Hematopoietic multipotent progenitor cell treated with erythropoietin and hydrocortisone succinate and interleukin-3 and kit ligand, for 17 days (in vitro differentiated cells): ENCODE data around the gene MX1.
"Not testable (repeated sequence)": the region's sequence is repeated elsewhere in the genome, so short reads cannot be mapped to it uniquely, and the experiment has no call there.

ENCODE experiments used
- DNase-seq: peaks from one replicate; pipeline ENCODE4 v3.0.0-alpha.2; 2015; ENCODE audit warnings: low spot score

The MX1 gene

DNA sequence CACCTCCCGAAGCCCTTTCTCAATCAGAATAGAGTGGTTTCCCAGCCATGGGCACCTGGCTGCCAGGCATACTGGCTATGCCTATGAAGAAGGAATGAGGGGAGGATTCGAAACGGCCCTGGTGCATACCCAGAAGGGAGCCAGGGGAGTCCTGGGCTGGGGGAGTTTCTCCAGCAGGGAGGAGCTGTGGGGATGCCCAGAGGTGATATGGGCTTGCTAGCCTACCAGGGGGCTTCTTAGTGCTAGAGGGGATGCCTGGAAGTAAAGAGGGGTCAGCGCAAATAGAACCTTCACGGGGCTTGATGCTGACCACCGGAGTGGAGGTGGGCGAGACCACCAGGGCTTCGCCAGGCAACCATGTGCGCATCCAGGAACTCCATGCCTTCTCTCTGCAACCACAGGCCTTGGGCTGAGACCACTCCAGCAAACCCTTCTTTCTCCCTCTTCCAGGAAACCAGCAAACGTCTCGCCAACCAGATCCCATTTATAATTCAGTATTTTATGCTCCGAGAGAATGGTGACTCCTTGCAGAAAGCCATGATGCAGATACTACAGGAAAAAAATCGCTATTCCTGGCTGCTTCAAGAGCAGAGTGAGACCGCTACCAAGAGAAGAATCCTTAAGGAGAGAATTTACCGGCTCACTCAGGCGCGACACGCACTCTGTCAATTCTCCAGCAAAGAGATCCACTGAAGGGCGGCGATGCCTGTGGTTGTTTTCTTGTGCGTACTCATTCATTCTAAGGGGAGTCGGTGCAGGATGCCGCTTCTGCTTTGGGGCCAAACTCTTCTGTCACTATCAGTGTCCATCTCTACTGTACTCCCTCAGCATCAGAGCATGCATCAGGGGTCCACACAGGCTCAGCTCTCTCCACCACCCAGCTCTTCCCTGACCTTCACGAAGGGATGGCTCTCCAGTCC is 18.2 kb upstream of the MX1 start:
- no peak for DNase-seq

DNA sequence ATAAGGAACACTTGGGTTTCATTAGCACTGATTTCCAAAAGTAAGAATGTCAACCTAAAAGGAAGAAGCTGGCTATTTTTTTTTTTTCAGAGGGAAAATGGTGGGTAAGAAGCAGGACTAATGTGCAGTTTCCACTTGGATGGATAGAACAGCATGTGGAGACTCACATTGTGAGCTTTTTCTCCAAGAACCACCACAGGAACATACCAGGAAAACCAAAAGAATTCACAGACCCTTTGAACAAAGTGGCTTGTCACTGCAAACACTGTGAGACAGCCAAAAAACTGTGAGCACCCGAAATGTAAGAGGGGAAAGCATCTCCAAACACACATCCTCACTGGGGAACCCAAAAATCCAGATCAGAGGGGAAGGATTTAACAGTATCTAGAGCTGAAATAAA is 15.7 kb upstream of the MX1 start:
- no peak for DNase-seq

DNA sequence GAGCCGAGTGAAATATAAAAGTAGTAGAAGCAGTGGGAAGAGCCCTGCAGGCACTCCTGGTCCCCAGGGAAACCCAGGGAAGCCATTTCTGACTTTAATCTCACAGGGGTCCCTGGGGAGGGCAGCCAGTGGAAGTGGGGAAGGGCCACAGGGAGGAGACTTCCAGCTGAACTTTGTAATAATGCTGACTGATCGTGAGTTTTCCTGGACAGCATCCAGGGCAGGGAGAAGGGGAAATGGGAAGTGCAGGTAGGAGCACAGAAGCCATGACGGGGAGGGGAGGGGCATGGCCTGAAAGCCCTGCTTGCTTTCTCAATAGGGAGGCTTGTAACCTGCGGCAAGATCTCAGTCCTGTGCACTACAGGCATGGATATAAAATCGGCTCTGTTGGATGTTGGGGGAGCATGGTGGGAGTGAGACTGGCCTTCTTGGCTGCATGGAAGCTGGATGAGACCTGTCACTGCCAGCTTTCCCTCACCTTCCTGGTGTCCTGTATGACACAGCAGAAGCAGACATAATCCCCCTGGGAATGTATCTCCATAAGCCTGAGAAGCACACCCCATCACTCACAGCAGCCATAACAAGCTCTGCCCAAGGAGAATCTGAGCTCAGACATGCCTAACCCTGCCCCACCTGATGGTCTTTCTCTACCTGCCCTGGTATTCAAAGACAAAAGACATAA is 15.1 kb upstream of the MX1 start:
- DNase-seq = no peak

DNA sequence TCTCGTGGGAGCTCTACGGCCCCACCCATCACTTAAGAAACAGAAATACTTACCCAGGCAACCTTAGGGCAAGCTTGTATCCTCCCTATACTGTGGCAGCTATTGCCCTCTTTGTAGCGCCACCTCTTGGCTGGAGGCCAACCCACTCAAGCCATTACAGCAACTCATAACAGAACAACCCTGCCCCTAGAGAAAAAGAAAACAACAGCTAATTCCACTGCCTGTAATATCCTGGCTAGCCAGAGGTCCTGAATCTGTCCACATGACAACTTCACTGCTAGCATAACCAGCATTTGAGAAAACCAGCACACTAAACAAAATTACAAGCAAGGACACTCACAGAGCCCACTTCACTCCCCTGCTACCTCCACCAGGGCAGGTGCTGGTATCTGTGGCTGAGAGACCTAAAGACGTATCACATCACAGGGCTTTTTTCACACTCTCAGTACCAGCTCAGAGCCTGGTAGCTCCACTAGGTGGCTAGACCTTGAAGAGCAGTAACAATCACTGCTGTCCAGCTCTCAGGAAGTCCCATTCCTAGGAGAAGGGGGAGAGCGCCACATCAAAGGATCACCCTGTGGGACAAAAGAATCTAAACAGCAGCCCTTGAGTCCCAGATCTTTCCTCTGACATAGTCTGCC is 14.5 kb upstream of the MX1 start:
- no peak for DNase-seq

DNA sequence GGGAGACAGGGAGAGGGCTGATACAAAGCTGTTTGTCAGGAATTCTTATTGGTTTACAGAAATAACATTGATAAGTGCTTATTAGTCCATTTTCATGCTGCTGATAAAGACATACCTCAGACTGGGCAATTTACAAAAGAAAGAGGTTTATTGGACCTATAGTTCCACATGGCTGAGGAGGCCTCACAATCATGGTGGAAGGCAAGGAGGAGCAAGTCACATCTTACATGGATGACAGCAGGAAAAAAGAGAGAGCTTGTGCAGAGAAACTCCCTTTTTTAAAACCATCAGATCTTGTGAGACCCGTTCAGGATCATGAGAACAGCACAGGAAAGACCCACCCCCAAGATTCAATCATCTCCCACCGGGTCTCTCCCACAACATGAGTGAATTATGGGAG is 8.5 kb upstream of the MX1 start:
- not testable (repeated sequence) for DNase-seq

DNA sequence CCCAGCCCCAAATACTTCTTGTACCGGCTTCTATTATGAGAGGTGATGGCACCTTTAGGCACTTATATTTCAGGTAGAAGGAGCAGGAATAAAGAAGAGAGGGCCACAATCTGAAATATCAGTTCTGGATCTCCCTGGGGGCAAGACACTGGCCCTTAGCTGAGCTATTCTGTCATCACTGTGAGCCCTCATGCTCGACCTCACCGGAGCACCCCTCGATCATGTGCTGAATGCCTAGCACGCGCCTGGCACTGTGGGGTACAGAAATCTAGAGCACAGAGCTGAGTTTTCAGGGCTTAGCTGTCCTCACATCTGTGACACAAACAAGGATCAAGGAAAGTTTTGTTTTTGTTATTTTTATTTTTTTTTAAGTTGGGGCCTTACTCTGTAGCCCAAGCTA is 7.6 kb upstream of the MX1 start:
- DNase-seq = no peak

DNA sequence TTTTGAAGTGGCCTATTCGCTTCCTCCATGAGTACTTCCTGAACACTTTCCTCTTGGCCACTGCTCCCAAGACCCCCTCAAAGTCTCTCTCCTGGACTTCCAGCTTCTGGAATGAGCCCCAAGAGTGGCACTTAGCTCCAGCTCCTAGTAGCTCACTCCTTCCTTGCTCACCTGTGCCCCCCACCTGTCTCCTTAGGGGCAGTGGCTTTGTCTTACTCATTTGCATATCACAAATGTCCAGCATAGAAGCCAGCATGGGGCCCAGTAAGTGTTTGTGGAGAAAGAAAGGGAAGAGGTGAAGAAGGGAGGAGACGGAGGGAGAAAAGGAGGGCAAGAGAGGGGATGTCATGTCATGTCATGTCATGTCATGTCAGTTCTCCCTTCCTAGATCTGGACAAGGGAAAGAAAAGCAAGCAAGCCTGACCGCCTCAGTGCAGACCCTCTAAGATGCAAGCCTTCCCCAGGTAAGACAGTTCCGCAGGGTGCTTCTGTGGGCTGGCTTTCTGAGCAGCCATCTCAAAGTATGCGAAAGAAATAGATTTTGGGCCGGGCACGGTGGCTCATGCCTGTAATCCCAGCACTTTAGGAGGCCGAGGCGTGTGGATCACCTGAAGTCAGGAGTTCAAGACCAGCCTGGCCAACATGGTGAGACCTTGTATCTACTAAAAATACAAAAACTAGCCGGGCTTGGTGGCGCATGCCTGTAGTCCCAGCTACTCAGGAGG is 6.9 kb upstream of the MX1 start:
- DNase-seq = no peak

DNA sequence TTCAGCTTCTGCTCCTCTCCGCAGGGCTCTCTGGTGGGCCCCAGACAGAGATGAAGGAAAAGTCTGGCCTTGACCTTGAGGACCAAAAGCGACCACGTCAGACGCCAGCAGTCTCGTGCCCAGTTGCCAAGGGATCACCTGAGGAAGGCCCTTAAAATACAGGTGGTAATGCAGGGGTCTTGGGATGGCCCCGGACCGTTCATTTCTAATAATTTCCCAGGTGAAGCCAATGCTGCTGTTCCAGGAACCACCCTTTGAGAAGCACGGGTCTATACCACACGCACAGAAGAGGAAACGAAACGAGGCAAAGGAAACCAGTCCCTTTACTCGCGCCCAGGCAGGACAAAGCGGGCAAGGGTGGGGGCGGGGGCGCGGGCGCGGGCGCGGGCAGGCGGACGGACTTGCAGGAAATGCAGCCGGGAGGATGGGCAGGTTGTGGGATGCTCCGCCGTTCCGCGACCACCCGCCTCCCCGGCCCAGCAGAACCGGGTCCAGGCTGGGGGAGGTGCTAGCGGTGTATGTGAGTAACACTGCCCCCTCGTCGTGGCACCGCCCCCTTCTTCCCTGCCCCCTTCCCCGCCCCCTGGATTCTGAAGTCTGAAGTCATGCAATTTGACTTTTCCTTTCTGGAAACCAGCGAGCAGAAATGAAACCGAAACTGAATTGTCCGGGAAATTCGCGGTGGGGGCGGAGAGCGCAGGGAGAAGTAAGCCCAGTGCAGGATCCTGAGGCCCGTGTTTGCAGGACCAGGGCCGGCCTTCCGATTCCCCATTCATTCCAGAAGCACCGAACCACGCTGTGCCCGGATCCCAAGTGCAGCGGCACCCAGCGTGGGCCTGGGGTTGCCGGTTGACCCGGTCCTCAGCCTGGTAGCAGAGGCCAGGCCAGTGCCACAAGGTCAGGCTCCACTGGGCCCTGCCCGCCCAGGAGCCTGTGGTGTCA is 5.8 kb upstream of the MX1 start:
- DNase-seq = no peak

DNA sequence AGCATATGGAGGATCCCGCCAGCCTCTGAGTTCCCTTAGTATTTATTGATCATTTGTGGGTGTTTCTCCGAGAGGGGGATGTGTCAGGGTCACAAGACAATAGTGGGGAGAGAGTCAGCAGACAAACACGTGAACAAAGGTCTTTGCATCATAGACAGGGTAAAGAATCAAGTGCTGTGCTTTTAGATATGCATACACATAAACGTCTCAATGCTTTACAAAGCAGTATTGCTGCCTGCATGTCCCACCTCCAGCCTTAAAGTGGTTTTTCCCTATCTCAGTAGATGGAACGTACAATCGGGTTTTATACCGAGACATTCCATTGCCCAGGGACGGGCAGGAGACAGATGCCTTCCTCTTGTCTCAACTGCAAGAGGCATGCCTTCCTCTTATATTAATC is 5.0 kb upstream of the MX1 start:
- not testable (repeated sequence) for DNase-seq

DNA sequence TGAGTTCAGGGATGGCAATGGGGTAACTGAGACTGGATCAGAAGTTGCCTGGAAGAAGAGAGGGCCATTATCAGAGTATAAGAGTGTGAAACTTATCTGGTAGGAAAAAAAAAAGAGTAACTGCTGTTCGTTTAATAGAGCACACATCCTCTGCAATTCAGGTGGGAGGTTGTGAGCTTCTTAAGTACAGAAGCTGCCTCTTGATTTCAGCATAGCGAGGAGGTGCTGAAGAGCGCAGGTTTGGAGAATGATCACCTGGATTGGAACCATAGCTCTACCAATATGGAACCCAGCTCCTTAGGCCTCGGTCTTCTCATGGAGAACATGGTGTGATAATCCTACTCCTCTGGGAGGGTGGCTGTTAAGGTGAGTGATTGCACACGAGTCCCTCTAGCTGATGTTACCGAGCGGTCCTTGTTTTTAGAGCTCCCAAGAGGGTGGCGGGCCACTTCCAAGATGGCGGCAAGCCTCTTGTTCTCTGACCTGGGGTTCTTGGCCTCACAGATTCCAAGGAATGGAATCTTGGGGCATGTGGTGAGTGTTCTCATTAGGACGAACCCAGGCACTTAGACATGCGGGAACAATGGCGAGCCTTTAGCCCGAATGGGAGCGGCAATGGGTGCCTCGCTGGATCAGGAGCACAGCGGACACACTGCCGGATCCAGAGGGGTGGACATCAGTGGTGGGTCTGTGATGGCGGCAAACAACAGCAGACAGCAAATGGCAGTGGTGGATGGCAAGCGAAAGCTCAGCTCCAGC is 3.3 kb upstream of the MX1 start:
- DNase-seq = no peak

DNA sequence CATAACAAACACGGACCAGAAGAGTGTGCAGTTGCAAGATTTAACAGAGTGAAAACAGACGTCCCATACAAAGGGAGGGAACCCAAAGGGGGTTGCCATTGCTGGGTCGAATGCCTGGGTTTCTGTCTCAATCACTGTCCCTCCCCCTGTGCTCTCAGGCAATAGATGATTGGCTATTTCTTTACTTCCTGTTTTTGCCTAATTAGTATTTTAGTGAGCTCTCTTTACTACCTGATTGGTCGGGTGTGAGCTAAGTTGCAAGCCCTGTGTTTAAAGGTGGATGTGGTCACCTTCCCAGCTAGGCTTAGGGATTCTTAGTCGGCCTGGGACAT is 2.8 kb upstream of the MX1 start:
- not testable (repeated sequence) for DNase-seq

DNA sequence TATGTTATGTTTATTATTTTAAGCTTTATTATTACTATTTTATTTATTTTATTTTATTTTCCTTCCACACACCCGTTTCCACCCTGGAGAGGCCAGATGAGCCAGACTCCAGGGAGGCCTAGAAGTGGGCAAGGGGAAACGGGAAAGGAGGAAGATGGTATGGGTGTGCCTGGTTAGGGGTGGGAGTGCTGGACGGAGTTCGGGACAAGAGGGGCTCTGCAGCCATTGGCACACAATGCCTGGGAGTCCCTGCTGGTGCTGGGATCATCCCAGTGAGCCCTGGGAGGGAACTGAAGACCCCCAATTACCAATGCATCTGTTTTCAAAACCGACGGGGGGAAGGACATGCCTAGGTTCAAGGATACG is 468 bp upstream of the MX1 start:
- no peak for DNase-seq

DNA sequence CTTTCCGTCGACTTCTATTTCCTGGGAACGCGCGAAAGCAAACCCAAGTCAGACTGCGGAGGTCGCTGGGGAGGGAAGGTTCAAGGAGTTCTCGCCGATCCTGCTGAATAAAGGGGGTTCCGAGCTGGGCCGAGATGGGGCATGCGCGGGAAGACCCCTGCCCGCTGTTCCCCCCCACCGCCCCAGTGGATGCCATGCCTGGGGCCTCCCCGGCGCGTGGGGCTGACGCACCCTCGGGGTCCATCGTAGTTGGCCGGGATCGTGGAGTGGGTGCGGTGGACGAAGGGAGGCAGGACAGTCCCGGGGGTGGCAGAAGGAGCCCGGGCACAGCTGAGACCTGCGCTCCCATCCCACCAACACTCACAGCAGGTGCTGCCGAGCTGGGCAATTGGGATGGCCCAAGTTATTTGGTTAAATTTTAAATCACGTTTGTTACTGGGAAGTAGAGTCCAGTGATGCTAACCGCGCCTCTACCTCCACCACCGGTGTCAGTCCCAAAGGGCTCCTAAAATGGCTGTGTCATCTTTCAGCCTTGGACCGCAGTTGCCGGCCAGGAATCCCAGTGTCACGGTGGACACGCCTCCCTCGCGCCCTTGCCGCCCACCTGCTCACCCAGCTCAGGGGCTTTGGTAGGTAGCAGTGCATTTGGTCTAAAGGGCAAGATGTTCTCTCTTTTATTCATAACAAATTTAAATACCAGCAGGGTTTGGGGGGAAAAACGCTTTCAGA is 801 bp downstream of the MX1 start:
- DNase-seq = no peak

DNA sequence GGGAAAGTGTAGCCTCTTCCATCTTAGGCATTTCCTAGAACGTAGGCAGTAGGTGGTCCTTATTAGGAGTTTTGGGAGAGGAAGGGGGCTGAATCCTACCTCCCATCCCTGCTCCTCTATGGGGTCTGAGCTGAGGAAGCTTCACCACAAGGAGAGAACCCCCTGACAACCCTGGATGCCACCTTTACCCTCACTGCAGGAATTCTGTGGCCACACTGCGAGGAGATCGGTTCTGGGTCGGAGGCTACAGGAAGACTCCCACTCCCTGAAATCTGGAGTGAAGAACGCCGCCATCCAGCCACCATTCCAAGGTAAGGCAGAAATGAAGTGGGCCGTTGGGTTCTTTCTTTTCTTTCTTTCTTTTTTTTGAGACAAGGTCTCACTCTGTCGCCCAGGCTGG is 1.5 kb downstream of the MX1 start:
- no peak for DNase-seq

DNA sequence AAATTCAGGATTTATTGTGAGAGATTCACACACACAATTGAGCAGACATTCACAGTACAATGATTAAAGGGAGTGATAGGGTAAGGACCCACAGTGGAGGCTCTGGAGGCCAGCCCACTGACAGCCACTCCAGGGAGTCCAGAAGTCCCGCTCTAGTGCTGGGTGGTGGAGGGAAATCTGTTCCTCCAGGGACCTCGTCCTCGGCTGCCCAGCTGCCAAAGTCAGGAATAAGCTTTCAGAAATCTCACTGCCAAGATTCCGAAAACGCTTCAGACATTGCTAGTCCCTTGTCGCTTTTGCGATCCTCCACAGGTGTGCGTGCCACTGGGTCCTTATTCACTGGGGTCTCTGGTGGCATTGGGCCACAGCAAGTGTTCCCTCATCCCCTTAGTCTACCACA is 2.3 kb downstream of the MX1 start:
- no peak for DNase-seq

DNA sequence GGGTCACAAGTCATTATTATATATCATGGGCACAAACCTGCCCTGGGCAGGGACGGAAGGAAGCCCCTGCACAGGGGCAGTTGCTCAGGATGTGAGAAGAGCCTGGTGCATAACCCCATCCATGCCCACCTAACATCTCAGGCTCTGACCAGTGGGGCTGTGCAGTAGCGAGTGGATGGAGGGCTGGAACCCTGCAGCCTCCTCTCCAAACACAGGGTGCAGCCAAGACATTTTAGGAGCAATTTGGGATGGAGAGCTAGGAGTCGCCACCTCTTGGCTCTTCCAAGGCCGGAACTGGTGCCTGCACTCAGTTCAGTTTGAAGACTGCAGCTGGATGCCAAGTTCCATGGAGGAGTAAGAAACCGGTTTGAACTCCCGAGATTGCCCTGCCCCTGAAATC is 2.8 kb downstream of the MX1 start:
- no peak for DNase-seq

DNA sequence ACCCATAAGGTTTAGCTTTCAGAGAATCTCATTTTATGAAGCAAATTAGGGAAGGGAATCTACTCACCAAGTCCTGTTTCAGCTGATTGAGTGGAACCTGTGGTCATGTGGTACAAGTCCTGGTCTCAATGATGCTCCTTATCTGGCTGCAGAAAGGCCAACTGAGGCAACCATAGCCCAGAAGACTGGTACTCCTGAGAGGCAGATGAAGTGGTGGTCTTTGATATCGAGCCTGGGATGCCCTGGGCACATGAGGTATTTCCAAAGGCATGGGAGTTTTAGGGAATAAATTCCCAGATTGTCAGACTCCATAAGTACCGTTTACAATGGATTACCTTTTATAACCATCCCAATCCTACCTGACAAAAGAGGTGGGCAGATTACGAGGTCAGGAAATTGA is 3.3 kb downstream of the MX1 start:
- DNase-seq = no peak

DNA sequence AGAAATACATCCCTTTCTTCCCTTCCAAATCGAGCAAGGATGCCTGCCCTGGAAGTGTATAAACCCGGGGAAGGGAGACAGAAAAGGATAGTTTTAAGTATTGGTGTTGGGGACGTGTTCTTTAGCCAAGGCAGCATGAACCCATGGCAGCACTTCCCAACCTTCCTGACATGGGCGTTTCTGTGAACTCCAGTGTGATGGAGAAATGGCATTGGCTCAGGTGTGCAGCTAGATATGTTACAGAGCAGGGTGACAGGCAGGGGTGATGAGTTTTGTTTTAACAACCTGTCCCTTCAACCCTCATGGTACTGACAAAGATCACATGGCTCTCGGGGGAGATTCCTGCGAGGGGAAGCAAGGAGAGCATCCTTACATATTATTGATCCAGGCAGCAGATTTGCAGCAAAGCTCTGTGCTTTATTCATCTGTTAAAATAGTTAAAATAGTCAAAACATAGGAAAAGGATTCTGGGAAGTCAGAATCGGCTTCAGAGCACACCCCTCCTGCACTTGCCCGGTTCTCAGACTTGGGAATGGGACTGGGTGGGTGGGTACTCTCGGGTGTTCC is 4.0 kb downstream of the MX1 start:
- DNase-seq = no peak

DNA sequence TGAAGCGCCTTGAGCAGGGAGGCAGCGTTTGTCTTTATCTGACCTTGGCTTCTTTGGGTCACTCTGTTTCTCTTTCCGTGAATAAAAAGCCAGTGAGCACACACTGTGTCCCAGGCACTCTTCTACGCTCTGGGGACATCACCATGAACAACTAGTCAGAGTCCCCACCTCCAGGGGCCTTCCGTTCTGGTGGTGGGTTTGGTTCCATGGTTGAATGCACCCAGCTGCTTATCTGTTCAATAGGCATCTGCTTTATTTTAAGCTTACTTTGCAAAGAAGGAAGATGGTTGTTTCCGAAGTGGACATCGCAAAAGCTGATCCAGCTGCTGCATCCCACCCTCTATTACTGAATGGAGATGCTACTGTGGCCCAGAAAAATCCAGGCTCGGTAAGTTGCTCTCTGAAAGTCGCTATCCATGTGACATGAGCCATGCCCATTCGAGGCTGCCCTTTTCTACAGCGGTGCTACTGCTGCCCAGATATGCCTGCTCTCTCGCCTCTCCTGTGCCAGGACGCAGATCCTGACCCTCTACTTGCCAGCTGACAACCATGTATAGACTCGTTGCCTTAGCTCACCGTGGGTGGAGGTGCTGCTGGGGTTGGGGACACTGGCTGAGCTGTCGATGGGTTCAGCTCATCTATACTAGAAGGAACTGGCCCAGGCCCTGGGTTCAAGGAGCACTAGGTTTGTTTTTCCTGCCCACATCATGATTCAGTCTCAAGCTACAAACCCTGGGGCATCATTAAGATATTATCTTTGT is 5.9 kb downstream of the MX1 start:
- no peak for DNase-seq
